ENCODE measurements around the gene BANP. TPM values are rescaled to one million over a fixed set of nuclear protein-coding genes. Genes with fewer than 3 reads are reported as not detected.

The BANP gene
- total RNA-seq, 1 experiment from 2014 or later: 34.5 TPM

DNA sequence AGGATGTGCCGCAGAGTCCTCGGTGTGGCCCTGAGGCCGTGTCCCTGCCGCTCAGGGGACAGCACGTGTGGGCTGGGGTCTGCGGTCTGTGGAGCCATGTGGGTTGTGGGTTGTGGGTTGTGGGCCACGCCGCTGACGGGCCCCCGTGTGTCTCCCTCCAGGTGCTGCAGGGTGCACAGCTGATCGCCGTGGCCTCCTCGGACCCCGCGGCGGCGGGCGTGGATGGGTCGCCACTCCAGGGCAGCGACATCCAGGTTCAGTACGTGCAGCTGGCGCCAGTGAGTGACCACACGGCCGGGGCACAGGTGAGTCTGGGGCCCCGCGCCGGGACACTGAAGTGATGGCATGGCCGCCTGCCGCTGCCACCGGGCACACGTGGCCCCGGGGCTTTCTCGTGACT is 120.7 kb downstream of the BANP start (continued):
- TF ChIP-seq, protein P1, sequence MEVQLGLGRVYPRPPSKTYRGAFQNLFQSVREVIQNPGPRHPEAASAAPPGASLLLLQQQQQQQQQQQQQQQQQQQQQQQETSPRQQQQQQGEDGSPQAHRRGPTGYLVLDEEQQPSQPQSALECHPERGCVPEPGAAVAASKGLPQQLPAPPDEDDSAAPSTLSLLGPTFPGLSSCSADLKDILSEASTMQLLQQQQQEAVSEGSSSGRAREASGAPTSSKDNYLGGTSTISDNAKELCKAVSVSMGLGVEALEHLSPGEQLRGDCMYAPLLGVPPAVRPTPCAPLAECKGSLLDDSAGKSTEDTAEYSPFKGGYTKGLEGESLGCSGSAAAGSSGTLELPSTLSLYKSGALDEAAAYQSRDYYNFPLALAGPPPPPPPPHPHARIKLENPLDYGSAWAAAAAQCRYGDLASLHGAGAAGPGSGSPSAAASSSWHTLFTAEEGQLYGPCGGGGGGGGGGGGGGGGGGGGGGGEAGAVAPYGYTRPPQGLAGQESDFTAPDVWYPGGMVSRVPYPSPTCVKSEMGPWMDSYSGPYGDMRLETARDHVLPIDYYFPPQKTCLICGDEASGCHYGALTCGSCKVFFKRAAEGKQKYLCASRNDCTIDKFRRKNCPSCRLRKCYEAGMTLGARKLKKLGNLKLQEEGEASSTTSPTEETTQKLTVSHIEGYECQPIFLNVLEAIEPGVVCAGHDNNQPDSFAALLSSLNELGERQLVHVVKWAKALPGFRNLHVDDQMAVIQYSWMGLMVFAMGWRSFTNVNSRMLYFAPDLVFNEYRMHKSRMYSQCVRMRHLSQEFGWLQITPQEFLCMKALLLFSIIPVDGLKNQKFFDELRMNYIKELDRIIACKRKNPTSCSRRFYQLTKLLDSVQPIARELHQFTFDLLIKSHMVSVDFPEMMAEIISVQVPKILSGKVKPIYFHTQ (CRISPR knock-in tag; IDR thresholded peaks at IDR 0.05): no peak
- TF ChIP-seq ESRRA (CRISPR knock-in tag; IDR thresholded peaks at IDR 0.05; ENCODE audit: borderline replicate concordance) (no peak), HMGA2 (CRISPR knock-in tag; IDR thresholded peaks at IDR 0.05) (no peak), SMAD3 (CRISPR knock-in tag; IDR thresholded peaks at IDR 0.05; ENCODE audit: borderline replicate concordance) (no peak), ZNF671 (CRISPR knock-in tag; IDR thresholded peaks at IDR 0.05) (no peak), JAZF1 (CRISPR knock-in tag; IDR thresholded peaks at IDR 0.05) (no peak), GABPB1 (CRISPR knock-in tag; IDR thresholded peaks at IDR 0.05) (no peak)
- TF ChIP-seq, protein P2, sequence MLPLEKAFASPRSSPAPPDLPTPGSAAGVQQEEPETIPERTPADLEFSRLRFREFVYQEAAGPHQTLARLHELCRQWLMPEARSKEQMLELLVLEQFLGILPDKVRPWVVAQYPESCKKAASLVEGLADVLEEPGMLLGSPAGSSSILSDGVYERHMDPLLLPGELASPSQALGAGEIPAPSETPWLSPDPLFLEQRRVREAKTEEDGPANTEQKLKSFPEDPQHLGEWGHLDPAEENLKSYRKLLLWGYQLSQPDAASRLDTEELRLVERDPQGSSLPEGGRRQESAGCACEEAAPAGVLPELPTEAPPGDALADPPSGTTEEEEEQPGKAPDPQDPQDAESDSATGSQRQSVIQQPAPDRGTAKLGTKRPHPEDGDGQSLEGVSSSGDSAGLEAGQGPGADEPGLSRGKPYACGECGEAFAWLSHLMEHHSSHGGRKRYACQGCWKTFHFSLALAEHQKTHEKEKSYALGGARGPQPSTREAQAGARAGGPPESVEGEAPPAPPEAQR (CRISPR knock-in tag; IDR thresholded peaks at IDR 0.05): no peak
- TF ChIP-seq, protein P3, sequence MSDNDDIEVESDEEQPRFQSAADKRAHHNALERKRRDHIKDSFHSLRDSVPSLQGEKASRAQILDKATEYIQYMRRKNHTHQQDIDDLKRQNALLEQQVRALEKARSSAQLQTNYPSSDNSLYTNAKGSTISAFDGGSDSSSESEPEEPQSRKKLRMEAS (CRISPR knock-in tag; IDR thresholded peaks at IDR 0.05): no peak
- TF ChIP-seq, protein P4, sequence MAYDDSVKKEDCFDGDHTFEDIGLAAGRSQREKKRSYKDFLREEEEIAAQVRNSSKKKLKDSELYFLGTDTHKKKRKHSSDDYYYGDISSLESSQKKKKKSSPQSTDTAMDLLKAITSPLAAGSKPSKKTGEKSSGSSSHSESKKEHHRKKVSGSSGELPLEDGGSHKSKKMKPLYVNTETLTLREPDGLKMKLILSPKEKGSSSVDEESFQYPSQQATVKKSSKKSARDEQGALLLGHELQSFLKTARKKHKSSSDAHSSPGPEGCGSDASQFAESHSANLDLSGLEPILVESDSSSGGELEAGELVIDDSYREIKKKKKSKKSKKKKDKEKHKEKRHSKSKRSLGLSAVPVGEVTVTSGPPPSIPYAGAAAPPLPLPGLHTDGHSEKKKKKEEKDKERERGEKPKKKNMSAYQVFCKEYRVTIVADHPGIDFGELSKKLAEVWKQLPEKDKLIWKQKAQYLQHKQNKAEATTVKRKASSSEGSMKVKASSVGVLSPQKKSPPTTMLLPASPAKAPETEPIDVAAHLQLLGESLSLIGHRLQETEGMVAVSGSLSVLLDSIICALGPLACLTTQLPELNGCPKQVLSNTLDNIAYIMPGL (CRISPR knock-in tag; IDR thresholded peaks at IDR 0.05): no peak

DNA sequence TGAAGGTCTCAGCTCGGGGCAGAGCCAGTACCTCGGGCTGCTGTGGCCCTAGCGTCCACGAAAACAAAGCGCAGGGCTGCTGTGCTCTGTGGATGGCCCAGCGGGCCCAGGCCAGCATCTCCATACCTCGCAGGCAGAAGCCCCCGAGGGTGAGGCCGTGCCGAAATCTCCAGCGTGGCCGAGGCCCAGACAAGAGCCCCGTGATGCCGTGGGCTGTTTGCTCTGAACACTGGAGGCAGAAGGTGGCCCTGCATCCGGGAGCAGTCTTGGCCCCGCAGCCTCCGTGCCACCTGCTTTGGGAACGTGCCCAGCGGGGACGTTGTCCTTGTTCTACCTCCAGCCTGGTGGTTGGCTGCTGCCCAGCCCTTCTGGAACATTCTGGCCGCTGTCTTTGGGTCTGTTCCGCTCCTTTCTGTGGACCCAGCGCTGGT is 121.4 kb downstream of the BANP start:
- Mint-ChIP-seq H3K9me3 (no peaks in the 10 kb centered on the region), H3K36me3 (peaks cover 12% of the 10 kb centered on the region), H3K27me3 (ENCODE audit: low read depth) (no peaks in the 10 kb centered on the region), H3K4me3 (no peak overlapping the region), H3K4me1 (no peaks in the 10 kb centered on the region), H3K27ac (no peak overlapping the region)
- DNase-seq (ENCODE audit: low spot score) (no peak), ATAC-seq (no peak)
- ChIA-PET POLR2A (no interaction called here), CTCF (no interaction called here)
- TF ChIP-seq FOXK1 (CRISPR knock-in tag; IDR thresholded peaks at IDR 0.05): no peak
- TF ChIP-seq, protein P5, sequence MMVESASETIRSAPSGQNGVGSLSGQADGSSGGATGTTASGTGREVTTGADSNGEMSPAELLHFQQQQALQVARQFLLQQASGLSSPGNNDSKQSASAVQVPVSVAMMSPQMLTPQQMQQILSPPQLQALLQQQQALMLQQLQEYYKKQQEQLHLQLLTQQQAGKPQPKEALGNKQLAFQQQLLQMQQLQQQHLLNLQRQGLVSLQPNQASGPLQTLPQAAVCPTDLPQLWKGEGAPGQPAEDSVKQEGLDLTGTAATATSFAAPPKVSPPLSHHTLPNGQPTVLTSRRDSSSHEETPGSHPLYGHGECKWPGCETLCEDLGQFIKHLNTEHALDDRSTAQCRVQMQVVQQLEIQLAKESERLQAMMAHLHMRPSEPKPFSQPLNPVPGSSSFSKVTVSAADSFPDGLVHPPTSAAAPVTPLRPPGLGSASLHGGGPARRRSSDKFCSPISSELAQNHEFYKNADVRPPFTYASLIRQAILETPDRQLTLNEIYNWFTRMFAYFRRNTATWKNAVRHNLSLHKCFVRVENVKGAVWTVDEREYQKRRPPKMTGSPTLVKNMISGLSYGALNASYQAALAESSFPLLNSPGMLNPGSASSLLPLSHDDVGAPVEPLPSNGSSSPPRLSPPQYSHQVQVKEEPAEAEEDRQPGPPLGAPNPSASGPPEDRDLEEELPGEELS (CRISPR knock-in tag; IDR thresholded peaks at IDR 0.05): no peak
- no peak for TF ChIP-seq ZBTB21 (CRISPR knock-in tag; IDR thresholded peaks at IDR 0.05; ENCODE audit: borderline replicate concordance)
- no peak for TF ChIP-seq KAT7 (CRISPR knock-in tag; IDR thresholded peaks at IDR 0.05; ENCODE audit: borderline replicate concordance)
- TF ChIP-seq, protein P6, sequence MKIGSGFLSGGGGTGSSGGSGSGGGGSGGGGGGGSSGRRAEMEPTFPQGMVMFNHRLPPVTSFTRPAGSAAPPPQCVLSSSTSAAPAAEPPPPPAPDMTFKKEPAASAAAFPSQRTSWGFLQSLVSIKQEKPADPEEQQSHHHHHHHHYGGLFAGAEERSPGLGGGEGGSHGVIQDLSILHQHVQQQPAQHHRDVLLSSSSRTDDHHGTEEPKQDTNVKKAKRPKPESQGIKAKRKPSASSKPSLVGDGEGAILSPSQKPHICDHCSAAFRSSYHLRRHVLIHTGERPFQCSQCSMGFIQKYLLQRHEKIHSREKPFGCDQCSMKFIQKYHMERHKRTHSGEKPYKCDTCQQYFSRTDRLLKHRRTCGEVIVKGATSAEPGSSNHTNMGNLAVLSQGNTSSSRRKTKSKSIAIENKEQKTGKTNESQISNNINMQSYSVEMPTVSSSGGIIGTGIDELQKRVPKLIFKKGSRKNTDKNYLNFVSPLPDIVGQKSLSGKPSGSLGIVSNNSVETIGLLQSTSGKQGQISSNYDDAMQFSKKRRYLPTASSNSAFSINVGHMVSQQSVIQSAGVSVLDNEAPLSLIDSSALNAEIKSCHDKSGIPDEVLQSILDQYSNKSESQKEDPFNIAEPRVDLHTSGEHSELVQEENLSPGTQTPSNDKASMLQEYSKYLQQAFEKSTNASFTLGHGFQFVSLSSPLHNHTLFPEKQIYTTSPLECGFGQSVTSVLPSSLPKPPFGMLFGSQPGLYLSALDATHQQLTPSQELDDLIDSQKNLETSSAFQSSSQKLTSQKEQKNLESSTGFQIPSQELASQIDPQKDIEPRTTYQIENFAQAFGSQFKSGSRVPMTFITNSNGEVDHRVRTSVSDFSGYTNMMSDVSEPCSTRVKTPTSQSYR (CRISPR knock-in tag; IDR thresholded peaks at IDR 0.05): no peak
- no peak for TF ChIP-seq EMX1 (CRISPR knock-in tag; IDR thresholded peaks at IDR 0.05)
- no peak for TF ChIP-seq NR1H2 (CRISPR knock-in tag; IDR thresholded peaks at IDR 0.05)
- TF ChIP-seq, protein P7, sequence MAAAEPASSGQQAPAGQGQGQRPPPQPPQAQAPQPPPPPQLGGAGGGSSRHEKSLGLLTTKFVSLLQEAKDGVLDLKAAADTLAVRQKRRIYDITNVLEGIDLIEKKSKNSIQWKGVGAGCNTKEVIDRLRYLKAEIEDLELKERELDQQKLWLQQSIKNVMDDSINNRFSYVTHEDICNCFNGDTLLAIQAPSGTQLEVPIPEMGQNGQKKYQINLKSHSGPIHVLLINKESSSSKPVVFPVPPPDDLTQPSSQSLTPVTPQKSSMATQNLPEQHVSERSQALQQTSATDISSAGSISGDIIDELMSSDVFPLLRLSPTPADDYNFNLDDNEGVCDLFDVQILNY (CRISPR knock-in tag; IDR thresholded peaks at IDR 0.05): no peak
- TF ChIP-seq CBFB (CRISPR knock-in tag; IDR thresholded peaks at IDR 0.05; ENCODE audit: low read depth): no peak
- no peak for TF ChIP-seq GTF2I (CRISPR knock-in tag; conservative IDR thresholded peaks at IDR 0.05)
- TF ChIP-seq ATF1 (CRISPR knock-in tag; IDR thresholded peaks at IDR 0.05): no peak
- TF ChIP-seq, protein P8, sequence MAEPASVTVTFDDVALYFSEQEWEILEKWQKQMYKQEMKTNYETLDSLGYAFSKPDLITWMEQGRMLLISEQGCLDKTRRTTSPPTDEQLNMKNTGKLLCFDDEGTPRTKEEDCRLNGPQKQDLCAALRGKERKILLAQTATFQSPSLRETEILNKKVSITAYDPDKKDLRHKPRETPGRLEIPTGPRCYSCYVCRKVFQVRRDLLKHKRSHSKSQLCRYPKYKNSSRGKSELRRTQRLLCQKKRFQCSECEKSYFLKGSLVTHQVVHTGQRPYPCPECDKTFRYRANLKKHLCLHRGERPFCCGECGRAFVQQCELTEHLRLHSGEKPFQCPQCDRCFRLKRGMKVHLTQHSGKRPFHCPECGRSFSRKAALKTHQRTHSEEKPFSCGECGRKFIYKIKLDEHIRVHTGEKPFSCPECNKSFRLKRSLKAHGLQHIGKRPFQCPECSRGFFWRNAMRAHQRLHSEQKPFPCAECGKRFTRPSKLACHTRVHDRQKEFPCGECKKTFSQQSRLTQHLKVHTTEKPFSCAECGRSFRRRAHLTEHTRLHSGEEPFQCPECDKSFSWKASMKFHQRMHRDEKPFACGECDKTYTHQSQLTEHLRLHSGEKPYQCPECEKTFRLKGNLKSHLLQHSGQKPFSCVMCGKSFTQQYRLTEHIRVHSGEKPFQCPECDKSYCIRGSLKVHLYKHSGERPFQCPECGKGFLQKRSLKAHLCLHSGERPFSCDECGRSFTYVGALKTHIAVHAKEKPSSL (CRISPR knock-in tag; conservative IDR thresholded peaks at IDR 0.05): no peak
- no peak for TF ChIP-seq JUN (CRISPR knock-in tag; IDR thresholded peaks at IDR 0.05)
- TF ChIP-seq ZNF121 (CRISPR knock-in tag; IDR thresholded peaks at IDR 0.05): no peak
- TF ChIP-seq NR2C2 (CRISPR knock-in tag; IDR thresholded peaks at IDR 0.05): no peak

All from WTC11 (cell line).